NCI-H128 (cell line): ENCODE data around the gene DOP1B.

Experiments used
- DNase-seq: peaks from one replicate; lab custom pipeline; 2025; ENCODE audit not compliant: unreplicated experiment; lab: John Stamatoyannopoulos, UW

Gene DOP1B

DNA sequence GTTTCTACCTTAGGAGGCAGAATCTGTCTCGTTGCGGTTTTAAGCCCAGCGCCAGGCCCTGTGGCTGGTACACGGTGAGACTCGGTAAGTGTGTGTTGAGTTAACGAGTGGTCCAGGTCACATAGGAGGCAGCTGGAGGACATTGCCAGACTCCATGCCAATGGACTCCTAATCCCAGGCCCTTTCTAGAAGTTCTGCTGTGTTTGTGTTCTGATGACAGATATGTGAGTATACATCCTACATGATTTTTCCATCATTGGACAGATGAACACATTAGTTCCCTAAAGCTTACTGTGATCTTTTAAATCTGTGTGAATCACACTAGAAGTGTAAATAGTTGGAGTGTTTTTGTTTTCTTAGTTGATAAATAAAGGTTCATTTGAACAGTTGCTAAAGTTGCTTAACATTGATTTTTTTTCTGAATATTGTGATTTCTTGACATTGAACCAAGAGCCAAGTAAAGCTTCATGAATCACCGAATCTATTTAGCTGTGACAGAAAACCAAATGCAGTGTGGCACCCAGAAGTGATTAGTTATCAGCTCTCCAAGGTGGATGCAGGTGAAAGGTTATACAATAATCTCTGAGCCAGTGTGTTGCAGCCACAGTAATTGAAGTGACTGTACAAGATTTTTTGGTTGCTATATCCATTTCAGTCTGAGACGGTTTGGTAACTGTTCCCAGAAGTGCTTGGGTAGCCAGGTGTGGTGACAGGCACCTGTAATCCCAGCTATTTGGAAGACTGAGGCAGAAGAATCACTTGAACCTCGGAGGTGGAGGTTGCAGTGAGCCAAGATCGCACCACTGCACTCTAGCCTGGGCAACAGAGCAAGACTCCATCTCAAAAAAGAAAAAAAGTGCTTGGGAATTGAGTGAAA is 46.3 kb downstream of the DOP1B start:
- no peak for DNase-seq

DNA sequence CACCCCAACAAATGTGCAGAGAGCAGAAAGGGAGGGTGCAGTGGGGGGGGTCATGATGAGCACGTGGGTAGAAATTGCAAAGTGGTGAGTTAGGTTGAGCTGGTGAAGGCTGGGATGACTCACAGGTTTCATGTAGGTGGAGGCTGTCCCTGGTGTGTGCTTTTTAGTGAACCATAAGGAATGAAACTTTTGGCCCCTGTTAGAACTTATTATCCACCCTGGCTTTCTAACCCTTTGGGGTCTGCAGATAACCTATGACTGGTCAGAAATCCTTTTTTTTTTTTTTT is 46.9 kb downstream of the DOP1B start:
- no peak for DNase-seq

DNA sequence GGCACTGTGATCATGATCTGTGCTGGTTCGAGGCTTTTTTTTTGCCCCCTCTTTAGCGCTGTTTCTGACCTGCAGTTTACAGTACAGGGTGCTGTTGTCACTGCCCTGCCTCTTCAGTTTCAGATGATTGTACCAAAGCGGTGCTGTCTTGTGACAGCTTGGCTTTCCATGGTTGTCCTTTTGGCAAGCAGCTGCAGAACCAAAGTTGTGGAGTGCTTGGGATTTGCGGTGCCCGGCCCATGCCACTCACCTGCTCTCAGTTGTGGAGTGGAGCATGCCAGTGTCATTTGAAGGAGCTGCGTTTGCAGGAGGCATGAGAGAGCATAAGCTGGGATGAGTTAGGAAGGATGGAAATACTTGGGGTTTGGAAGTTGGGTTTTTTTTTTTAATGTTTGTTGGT is 48.4 kb downstream of the DOP1B start:
- DNase-seq: no peak

DNA sequence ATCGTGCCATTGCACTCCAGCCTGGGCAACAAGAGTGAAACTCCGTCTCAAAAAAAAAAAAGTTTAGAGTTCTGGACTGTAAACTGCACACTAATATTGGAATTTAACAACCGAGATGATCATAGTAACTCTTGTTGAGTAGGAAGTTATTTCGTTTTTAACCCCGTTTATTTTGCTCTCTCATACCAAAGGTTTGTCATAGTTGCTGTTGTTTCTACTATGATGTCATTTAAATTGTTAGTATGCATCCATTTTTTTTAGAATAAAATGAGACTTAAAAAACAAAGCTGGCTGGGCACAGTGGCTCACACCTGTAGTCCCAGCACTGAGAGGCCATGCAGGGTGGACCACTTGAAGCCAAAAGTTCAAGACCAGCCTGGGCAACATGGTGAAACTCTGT is 49.3 kb downstream of the DOP1B start:
- no peak for DNase-seq
